Diencephalon (tissue), 1 donor: ENCODE data around the gene KARS1. TPM values are rescaled to one million over a fixed set of nuclear protein-coding genes. Genes with fewer than 3 reads are reported as not detected.

ENCODE experiments used
- total RNA-seq: library from RNA; depleted of rRNA; stranded (reverse); fragments of >200 nt; gene quantifications from one replicate; pipeline ENCODE4 v1.2.3, GENCODE V29; 2014

KARS1 gene
- 95.5 TPM for total RNA-seq

GRCh38 chr16:75647492-75648264 lies at the start of gene KARS1, which contains the start of gene TERF2IP:
Gene KARS1, minus strand, starts transcription at chr16:75647665. Its CDS starts 26 bp downstream, at chr16:75647639.
Gene TERF2IP, plus strand, starts transcription at chr16:75647773. Its CDS starts 110 bp downstream, at chr16:75647883.

GRCh38 chr16:75676909-75677308 lies 29.4 kb upstream of the KARS1 start, which contains the start of gene CPHXL2:
Gene CPHXL2, minus strand, starts transcription at chr16:75677009. Its CDS starts 10 bp downstream, at chr16:75676999.

GRCh38 chr16:75622761-75623605 lies 24.5 kb downstream of the KARS1 start, which contains the start of gene ADAT1:
Gene ADAT1, minus strand, starts transcription at chr16:75623281. Its CDS starts 2,482 bp downstream, at chr16:75620799.

Other genes starting within 250 kb of the KARS1 start
- gene CFDP1, start 214.2 kb downstream of the KARS1 start, total RNA-seq = 68.7 TPM
- gene TMEM170A, start 183.0 kb downstream of the KARS1 start, total RNA-seq = 48.9 TPM
- gene CHST6, start 152.2 kb downstream of the KARS1 start, total RNA-seq = 5.3 TPM
- 0.92 TPM for gene CHST5, start 111.6 kb downstream of the KARS1 start, total RNA-seq
- 33.4 TPM for gene TMEM231, start 91.4 kb downstream of the KARS1 start, total RNA-seq
- gene GABARAPL2, start 81.3 kb downstream of the KARS1 start, total RNA-seq = 140 TPM
- gene ADAT1, start 24.4 kb downstream of the KARS1 start, total RNA-seq = 58.4 TPM
- 167 TPM for gene TERF2IP, start 108 bp upstream of the KARS1 start, total RNA-seq
- not detected for gene CPHXL2, start 29.3 kb upstream of the KARS1 start, total RNA-seq
- gene DUXB, start 53.8 kb upstream of the KARS1 start, total RNA-seq = not detected
- gene CPHXL, start 78.8 kb upstream of the KARS1 start, total RNA-seq = not detected